BLaER1 treated with 17β-estradiol and CSF1 and Interleukin-3, amounts not matched to agents 10 nM and 100 nM (cell line): ENCODE data around the gene ELAVL2.

Experiments
- H3K27ac ChIP-seq, 11 experiments: shearing (Covaris generic); formaldehyde crosslinking; 2 replicates each; pipeline ENCODE4 v1.8.1; 2022
- H3K27me3 ChIP-seq, 11 experiments: shearing (Covaris generic); formaldehyde crosslinking; 2 replicates each; pipeline ENCODE4 v1.8.1; 2022
- H3K36me3 ChIP-seq, 11 experiments: shearing (Covaris generic); formaldehyde crosslinking; 2 replicates each; pipeline ENCODE4 v1.8.1; 2022
- H3K4me1 ChIP-seq, 10 experiments: shearing (Covaris generic); formaldehyde crosslinking; 2 replicates each; pipeline ENCODE4 v1.8.1; 2022
- H3K4me2 ChIP-seq, 11 experiments: shearing (Covaris generic); formaldehyde crosslinking; 2 replicates each; pipeline ENCODE4 v1.8.1; 2022
- H3K4me3 ChIP-seq, 10 experiments: shearing (Covaris generic); formaldehyde crosslinking; 2 replicates each; pipeline ENCODE4 v1.8.1; 2022
- H3K9ac ChIP-seq, 11 experiments: shearing (Covaris generic); formaldehyde crosslinking; 2 replicates each; pipeline ENCODE4 v1.8.1; 2022
- H3K9me3 ChIP-seq, 11 experiments: shearing (Covaris generic); formaldehyde crosslinking; replicated peaks in 1 of 11; 2 replicates each; pipeline ENCODE4 v1.8.1; 2022
- H4K20me1 ChIP-seq, 11 experiments: shearing (Covaris generic); formaldehyde crosslinking; 2 replicates each; pipeline ENCODE4 v1.8.1; 2022
- Cebpa-rat ChIP-seq, 11 experiments: shearing (Covaris generic); IDR thresholded peaks; 2 replicates each; pipeline ENCODE4 v1.8.1; 2022

ELAVL2 gene

GRCh38 chr9:23799521-23799920 is 26.5 kb downstream of the ELAVL2 start:
- H3K4me1 ChIP-seq: no peaks in the 10 kb centered on the region
- no peak for TF ChIP-seq Cebpa-rat (IDR thresholded peaks at IDR 0.05)
- H3K27me3 ChIP-seq: no peaks in the 10 kb centered on the region
- no peaks in the 10 kb centered on the region for H3K9me3 ChIP-seq
- H3K4me3 ChIP-seq: no peak overlapping the region
- no peaks in the 10 kb centered on the region for H4K20me1 ChIP-seq
- H3K36me3 ChIP-seq: no peaks in the 10 kb centered on the region
- H3K4me2 ChIP-seq: no peak overlapping the region
- no peak overlapping the region for H3K27ac ChIP-seq
- no peak overlapping the region for H3K9ac ChIP-seq

- TF ChIP-seq Cebpa-rat (IDR thresholded peaks at IDR 0.05): no peak
- Histone ChIP-seq H3K4me2 (no peak overlapping the region), H3K36me3 (no peaks in the 10 kb centered on the region), H3K27ac (no peak overlapping the region), H3K4me1 (no peaks in the 10 kb centered on the region), H3K4me3 (no peak overlapping the region), H3K9me3 (no peaks in the 10 kb centered on the region), H3K9ac (no peak overlapping the region), H4K20me1 (no peaks in the 10 kb centered on the region), H3K27me3 (no peaks in the 10 kb centered on the region)
Observed at GRCh38 chr9:23798325-23798724, 27.7 kb downstream of the ELAVL2 start.

- TF ChIP-seq Cebpa-rat (IDR thresholded peaks at IDR 0.05): no peak
- Histone ChIP-seq H3K9me3 (no peaks in the 10 kb centered on the region), H3K4me3 (no peak overlapping the region), H3K9ac (no peak overlapping the region), H3K27ac (no peak overlapping the region), H3K36me3 (no peaks in the 10 kb centered on the region), H3K27me3 (no peaks in the 10 kb centered on the region), H4K20me1 (no peaks in the 10 kb centered on the region), H3K4me2 (no peak overlapping the region), H3K4me1 (no peaks in the 10 kb centered on the region)
Observed at GRCh38 chr9:23796209-23796608, 29.8 kb downstream of the ELAVL2 start.

GRCh38 chr9:23790351-23791260 is 35.4 kb downstream of the ELAVL2 start:
- Histone ChIP-seq H3K4me2 (no peak overlapping the region), H3K9ac (no peak overlapping the region), H3K27ac (no peak overlapping the region), H3K4me3 (no peak overlapping the region), H3K4me1 (no peaks in the 10 kb centered on the region), H3K27me3 (no peaks in the 10 kb centered on the region), H3K9me3 (no peaks in the 10 kb centered on the region), H3K36me3 (no peaks in the 10 kb centered on the region), H4K20me1 (no peaks in the 10 kb centered on the region)
- TF ChIP-seq Cebpa-rat (IDR thresholded peaks at IDR 0.05): no peak

GRCh38 chr9:23789529-23790254 is 36.3 kb downstream of the ELAVL2 start:
- Histone ChIP-seq H3K4me3 (no peak overlapping the region), H3K27me3 (no peaks in the 10 kb centered on the region), H3K27ac (no peak overlapping the region), H3K4me2 (no peak overlapping the region), H4K20me1 (no peaks in the 10 kb centered on the region), H3K9ac (no peak overlapping the region), H3K4me1 (no peaks in the 10 kb centered on the region), H3K9me3 (no peaks in the 10 kb centered on the region), H3K36me3 (no peaks in the 10 kb centered on the region)
- TF ChIP-seq Cebpa-rat (IDR thresholded peaks at IDR 0.05): no peak

- H3K4me3 ChIP-seq: no peak overlapping the region
- H3K27ac ChIP-seq: no peak overlapping the region
- H3K4me1 ChIP-seq: no peaks in the 10 kb centered on the region
- TF ChIP-seq Cebpa-rat (IDR thresholded peaks at IDR 0.05): no peak
- H3K36me3 ChIP-seq: no peaks in the 10 kb centered on the region
- no peaks in the 10 kb centered on the region for H3K27me3 ChIP-seq
- no peak overlapping the region for H3K4me2 ChIP-seq
- H3K9me3 ChIP-seq: no peaks in the 10 kb centered on the region
- H4K20me1 ChIP-seq: no peaks in the 10 kb centered on the region
- H3K9ac ChIP-seq: no peak overlapping the region
Observed at GRCh38 chr9:23784962-23785361, 41.1 kb downstream of the ELAVL2 start.

GRCh38 chr9:23783509-23783908 is 42.5 kb downstream of the ELAVL2 start:
- TF ChIP-seq Cebpa-rat (IDR thresholded peaks at IDR 0.05): no peak
- no peaks in the 10 kb centered on the region for H3K9me3 ChIP-seq
- H3K4me1 ChIP-seq: peaks cover 0 to 7% (median 0%) of the 10 kb centered on the region in 10 experiments; a peak in 4 of 20 replicates
- H3K4me2 ChIP-seq: no peak overlapping the region
- H3K27ac ChIP-seq: no peak overlapping the region
- no peaks in the 10 kb centered on the region for H3K36me3 ChIP-seq
- H3K4me3 ChIP-seq: no peak overlapping the region
- no peaks in the 10 kb centered on the region for H3K27me3 ChIP-seq
- no peak overlapping the region for H3K9ac ChIP-seq
- H4K20me1 ChIP-seq: no peaks in the 10 kb centered on the region

GRCh38 chr9:23779220-23779619 is 46.8 kb downstream of the ELAVL2 start:
- Histone ChIP-seq H3K9me3 (no peaks in the 10 kb centered on the region), H3K36me3 (no peaks in the 10 kb centered on the region), H3K4me1 (peaks cover 0 to 7% (median 0%) of the 10 kb centered on the region in 10 experiments; a peak in 4 of 20 replicates), H3K4me2 (peak overlapping the region in 3 of 11 experiments; percentile 19 to 38 (median 25); a peak in 5 of 22 replicates), H3K4me3 (no peak overlapping the region), H3K27ac (no peak overlapping the region), H4K20me1 (no peaks in the 10 kb centered on the region), H3K9ac (no peak overlapping the region), H3K27me3 (no peaks in the 10 kb centered on the region)
- no peak for TF ChIP-seq Cebpa-rat (IDR thresholded peaks at IDR 0.05)

- Histone ChIP-seq H3K4me1 (peaks cover 0 to 7% (median 0%) of the 10 kb centered on the region in 10 experiments; a peak in 4 of 20 replicates), H3K27ac (no peak overlapping the region), H3K36me3 (no peaks in the 10 kb centered on the region), H3K4me3 (no peak overlapping the region), H3K9me3 (no peaks in the 10 kb centered on the region), H3K4me2 (no peak overlapping the region), H3K27me3 (no peaks in the 10 kb centered on the region), H3K9ac (no peak overlapping the region), H4K20me1 (no peaks in the 10 kb centered on the region)
- TF ChIP-seq Cebpa-rat (IDR thresholded peaks at IDR 0.05): no peak
Observed at GRCh38 chr9:23777328-23777727, 48.7 kb downstream of the ELAVL2 start.
